GM12878 (cell line): ENCODE data around the gene FBXL17. TPM values are rescaled to one million over a fixed set of nuclear protein-coding genes. Genes with fewer than 3 reads are reported as not detected.

Source experiments
- HDGF ChIP-seq: fragments of 450-650 bp; IDR thresholded peaks from 2 replicates; pipeline ENCODE4 v1.6.1; 2016; ENCODE audit warnings: antibody characterized with exemption
- JUNB ChIP-seq: IDR thresholded peaks from 2 replicates; pipeline ENCODE4 v1.6.1; 2016; ENCODE audit warnings: antibody characterized with exemption, mild to moderate bottlenecking
- NR2F1 ChIP-seq: fragments of 450-650 bp; conservative IDR thresholded peaks from 2 replicates; pipeline ENCODE4 v1.6.1; 2017; ENCODE audit warnings: mild to moderate bottlenecking
- RBBP5 ChIP-seq: fragments of 200-600 bp; sonication (generic); conservative IDR thresholded peaks from 2 replicates; pipeline ENCODE4 v1.6.1; 2016
- SUPT20H ChIP-seq: IDR thresholded peaks from 2 replicates; pipeline ENCODE4 v1.6.1; 2011; ENCODE audit warnings: low read depth, mild to moderate bottlenecking, low read length, moderate library complexity, borderline replicate concordance; ENCODE audit not compliant: control insufficient read depth
- WRNIP1 ChIP-seq: IDR thresholded peaks from 2 replicates; pipeline ENCODE4 v1.6.1; 2011; ENCODE audit warnings: low read depth, low read length, improper control_type of control experiment, borderline replicate concordance
- polyA plus RNA-seq, 11 experiments: library from polyadenylated mRNA; depleted of rRNA in 4 of 11; unstranded in 6 of 11; stranded (reverse) in 5 of 11; fragments of >200 nt; fragmentation: Nextera tagmentation in 4 of 11; fragmentation: Illumina TruSeq in 1 of 11; extraction: Ambion mirVana in 4 of 11; extraction: Trizol in 1 of 11; gene quantifications; 1 replicate in 1 of 11; 2 replicates in 10 of 11; pipeline versions ENCODE4 v1.2.1 to v1.2.3, GENCODE V29; 2011 to 2016; ENCODE audit warnings: inconsistent platforms in 2 of 11, missing spikeins in 2 of 11, low read depth in 1 of 11
- total RNA-seq, 4 experiments: library from RNA; depleted of rRNA in 3 of 4; stranded (reverse); fragments of >200 nt in 3 of 4; fragmentation: Illumina TruSeq in 1 of 4; extraction: Trizol in 1 of 4; gene quantifications; 2 replicates each; pipeline versions ENCODE4 v1.2.1 to v1.2.3, GENCODE V29; 2013 to 2021
- TF ChIP-seq, protein P1 (sequence below): fragments of 450-650 bp; IDR thresholded peaks from 2 replicates; pipeline ENCODE4 v1.6.1; 2017; ENCODE audit warnings: low read depth, mild to moderate bottlenecking, moderate library complexity
- TF ChIP-seq, protein P2 (sequence below): fragments of 450-650 bp; IDR thresholded peaks from 2 replicates; pipeline ENCODE4 v1.6.1; 2017; ENCODE audit warnings: mild to moderate bottlenecking, low read depth, inconsistent platforms; ENCODE audit not compliant: poor library complexity, severe bottlenecking
- TF ChIP-seq, protein P3 (sequence below): fragments of 450-650 bp; IDR thresholded peaks from 2 replicates; pipeline ENCODE4 v1.6.1; 2016; ENCODE audit warnings: mild to moderate bottlenecking

The FBXL17 gene
- total and polyA plus RNA-seq, 10 of the 15 experiments (the other 5 are each of a cell fraction or from before 2014, with no cell fraction given), result 0.88 to 9.0 (median 4.4) TPM

DNA sequence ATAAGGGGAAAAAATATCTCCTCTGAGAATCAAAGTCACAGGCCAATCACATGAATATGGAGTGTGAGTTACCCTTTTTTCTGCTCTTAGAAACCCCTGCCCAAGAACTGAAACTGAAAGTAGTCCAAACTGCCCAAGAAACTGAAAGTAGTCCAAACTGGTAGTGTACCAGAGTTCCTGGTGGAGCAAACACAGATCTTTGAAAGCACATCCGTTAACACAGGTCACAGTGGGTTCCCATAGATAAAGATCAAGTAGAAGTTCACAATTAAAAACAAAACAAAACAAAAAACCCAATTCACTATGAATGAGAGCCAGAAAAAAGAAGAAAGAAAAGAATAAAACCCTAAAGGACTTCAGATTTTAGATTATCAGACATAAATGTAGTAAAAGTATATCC is 378.7 kb downstream of the FBXL17 start (continued):
- TF ChIP-seq, protein P1, sequence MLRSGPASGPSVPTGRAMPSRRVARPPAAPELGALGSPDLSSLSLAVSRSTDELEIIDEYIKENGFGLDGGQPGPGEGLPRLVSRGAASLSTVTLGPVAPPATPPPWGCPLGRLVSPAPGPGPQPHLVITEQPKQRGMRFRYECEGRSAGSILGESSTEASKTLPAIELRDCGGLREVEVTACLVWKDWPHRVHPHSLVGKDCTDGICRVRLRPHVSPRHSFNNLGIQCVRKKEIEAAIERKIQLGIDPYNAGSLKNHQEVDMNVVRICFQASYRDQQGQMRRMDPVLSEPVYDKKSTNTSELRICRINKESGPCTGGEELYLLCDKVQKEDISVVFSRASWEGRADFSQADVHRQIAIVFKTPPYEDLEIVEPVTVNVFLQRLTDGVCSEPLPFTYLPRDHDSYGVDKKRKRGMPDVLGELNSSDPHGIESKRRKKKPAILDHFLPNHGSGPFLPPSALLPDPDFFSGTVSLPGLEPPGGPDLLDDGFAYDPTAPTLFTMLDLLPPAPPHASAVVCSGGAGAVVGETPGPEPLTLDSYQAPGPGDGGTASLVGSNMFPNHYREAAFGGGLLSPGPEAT, result peak; percentile 47; the same call in 1 of the 2 replicates
- TF ChIP-seq, protein P2, sequence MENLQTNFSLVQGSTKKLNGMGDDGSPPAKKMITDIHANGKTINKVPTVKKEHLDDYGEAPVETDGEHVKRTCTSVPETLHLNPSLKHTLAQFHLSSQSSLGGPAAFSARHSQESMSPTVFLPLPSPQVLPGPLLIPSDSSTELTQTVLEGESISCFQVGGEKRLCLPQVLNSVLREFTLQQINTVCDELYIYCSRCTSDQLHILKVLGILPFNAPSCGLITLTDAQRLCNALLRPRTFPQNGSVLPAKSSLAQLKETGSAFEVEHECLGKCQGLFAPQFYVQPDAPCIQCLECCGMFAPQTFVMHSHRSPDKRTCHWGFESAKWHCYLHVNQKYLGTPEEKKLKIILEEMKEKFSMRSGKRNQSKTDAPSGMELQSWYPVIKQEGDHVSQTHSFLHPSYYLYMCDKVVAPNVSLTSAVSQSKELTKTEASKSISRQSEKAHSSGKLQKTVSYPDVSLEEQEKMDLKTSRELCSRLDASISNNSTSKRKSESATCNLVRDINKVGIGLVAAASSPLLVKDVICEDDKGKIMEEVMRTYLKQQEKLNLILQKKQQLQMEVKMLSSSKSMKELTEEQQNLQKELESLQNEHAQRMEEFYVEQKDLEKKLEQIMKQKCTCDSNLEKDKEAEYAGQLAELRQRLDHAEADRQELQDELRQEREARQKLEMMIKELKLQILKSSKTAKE, result no peak
- TF ChIP-seq HDGF (0 out of 2 replicates have a peak, but pooled peaks have one; percentile 46), JUNB (no peak), SUPT20H (no peak), RBBP5 (no peak), WRNIP1 (no peak), NR2F1 (no peak)
- TF ChIP-seq, protein P3, sequence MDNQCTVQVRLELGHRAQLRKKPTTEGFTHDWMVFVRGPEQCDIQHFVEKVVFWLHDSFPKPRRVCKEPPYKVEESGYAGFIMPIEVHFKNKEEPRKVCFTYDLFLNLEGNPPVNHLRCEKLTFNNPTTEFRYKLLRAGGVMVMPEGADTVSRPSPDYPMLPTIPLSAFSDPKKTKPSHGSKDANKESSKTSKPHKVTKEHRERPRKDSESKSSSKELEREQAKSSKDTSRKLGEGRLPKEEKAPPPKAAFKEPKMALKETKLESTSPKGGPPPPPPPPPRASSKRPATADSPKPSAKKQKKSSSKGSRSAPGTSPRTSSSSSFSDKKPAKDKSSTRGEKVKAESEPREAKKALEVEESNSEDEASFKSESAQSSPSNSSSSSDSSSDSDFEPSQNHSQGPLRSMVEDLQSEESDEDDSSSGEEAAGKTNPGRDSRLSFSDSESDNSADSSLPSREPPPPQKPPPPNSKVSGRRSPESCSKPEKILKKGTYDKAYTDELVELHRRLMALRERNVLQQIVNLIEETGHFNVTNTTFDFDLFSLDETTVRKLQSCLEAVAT, result peak; percentile 49; the same call in 1 of the 2 replicates
- TF ChIP-seq, all 136 proteins: peak for 13
